Gastrocnemius medialis (tissue), 4 donors: Measurements from ENCODE around the gene DNAJC8. TPM values are rescaled to one million over a fixed set of nuclear protein-coding genes. Genes with fewer than 3 reads are reported as not detected.

Experiments used
- ATAC-seq, 2 donors: fragments of 150-250 bp; one replicate each; pipeline ENCODE4 v1.9.1; 2016
- DNase-seq, 2 donors: peaks; one replicate each; pipeline ENCODE4 v3.0.0-alpha.2; 2019
- H3K27ac ChIP-seq, 4 donors: fragments of 200-600 bp; sonication (generic); 1 replicate in 1 of 4; 2 replicates in 3 of 4; pipeline ENCODE4 v1.5.1; 2016 to 2018; ENCODE audit warnings: mild to moderate bottlenecking in 2 of 4, moderate library complexity in 1 of 4
- H3K27me3 ChIP-seq, 3 donors: fragments of 200-600 bp; sonication (generic) in 2 of 3; 1 replicate in 1 of 3; 2 replicates in 2 of 3; pipeline versions ENCODE4 v1.5.1 to v1.6.0; 2016 to 2019; ENCODE audit warnings: mild to moderate bottlenecking in 1 of 3, moderate library complexity in 1 of 3
- H3K36me3 ChIP-seq, 2 donors: fragments of 200-600 bp; sonication (generic) in 1 of 2; one replicate each; pipeline ENCODE4 v1.5.1; 2017 to 2018
- H3K4me1 ChIP-seq, 2 donors: fragments of 200-600 bp; sonication (generic) in 1 of 2; one replicate each; pipeline ENCODE4 v1.5.1; 2016 to 2017; ENCODE audit warnings: mild to moderate bottlenecking in 2 of 2
- H3K4me3 ChIP-seq, 4 donors: fragments of 200-600 bp; sonication (generic) in 3 of 4; 1 replicate in 1 of 4; 2 replicates in 3 of 4; pipeline ENCODE4 v1.5.1; 2016 to 2019; ENCODE audit warnings: mild to moderate bottlenecking in 2 of 4
- H3K9me3 ChIP-seq, 3 donors: fragments of 200-600 bp; sonication (generic) in 2 of 3; 1 replicate in 1 of 3; 2 replicates in 2 of 3; pipeline ENCODE4 v1.5.1; 2016 to 2019
- CTCF ChIP-seq, 5 experiments: fragments of 450-650 bp in 3 of 5; fragments of 200-600 bp in 2 of 5; sonication (generic) in 2 of 5; IDR thresholded peaks in 4 of 5; conservative IDR thresholded peaks in 1 of 5; 1 replicate in 4 of 5; 2 replicates in 1 of 5; pipeline ENCODE4 v1.5.1; 2016 to 2019; ENCODE audit warnings: antibody characterized with exemption in 5 of 5, mild to moderate bottlenecking in 3 of 5, moderate library complexity in 3 of 5
- POLR2A ChIP-seq, 2 donors: fragments of 450-650 bp; IDR thresholded peaks; one replicate each; pipeline ENCODE4 v1.6.1; 2017; ENCODE audit warnings: antibody characterized with exemption in 2 of 2, mild to moderate bottlenecking in 2 of 2, moderate library complexity in 2 of 2
- in situ Hi-C, 4 donors: fragments of 200-750 bp; cut with MboI; loops; one replicate each; pipeline versions ENCODE4 v1.15.0 to v1.8.0; 2017; ENCODE audit warnings: low sequenced_read_pairs in 4 of 4
- intact Hi-C: fragments of 100-400 bp; cut with DNase I; formaldehyde crosslinking; loops from one replicate; pipeline ENCODE4 v1.15.1; 2023; ENCODE audit warnings: low total_unique reads
- total RNA-seq, 4 donors: library from RNA; depleted of rRNA; stranded (reverse); fragments of >200 nt; gene quantifications; one replicate each; pipeline versions ENCODE4 v1.1.0 to v1.2.3, GENCODE V29; 2016

The DNAJC8 gene
- total RNA-seq, 4 donors from 2014 or later, result 37.6 to 56.1 (median 51.2) TPM

- Histone ChIP-seq H3K27me3 (no peaks in the 10 kb centered on the region), H3K9me3 (no peaks in the 10 kb centered on the region), H3K36me3 (peaks cover 0 to 46% of the 10 kb centered on the region in 2 donors), H3K4me1 (peaks cover 0 to 1% of the 10 kb centered on the region in 2 donors), H3K27ac (no peak overlapping the region), H3K4me3 (no peak overlapping the region)
- TF ChIP-seq POLR2A (IDR thresholded peaks at IDR 0.05), result no peak
- intact Hi-C loops, result no loop called here
- ATAC-seq (no peak), DNase-seq (no peak)
- in situ Hi-C loops, result loop anchor here in 2 of 4 donors (10.0 kb wide), 1 partner anchor 55 kb away; the partner anchor contains the start of gene MED18 (in 2 of the 2)
Measured at GRCh38 chr1:28269529-28269928, 36.7 kb upstream of the DNAJC8 start.

- DNase-seq, result no peak
- Histone ChIP-seq H3K4me1 (peaks cover 6 to 13% of the 10 kb centered on the region in 2 donors), H3K9me3 (no peaks in the 10 kb centered on the region), H3K4me3 (no peak overlapping the region), H3K27me3 (no peaks in the 10 kb centered on the region), H3K27ac (no peak overlapping the region), H3K36me3 (peaks cover 0 to 27% of the 10 kb centered on the region in 2 donors)
- no peak for ATAC-seq
- intact Hi-C loops (no loop called here), in situ Hi-C loops (loop anchor here in 2 of 4 donors (10.0 kb wide), 1 partner anchor 57 kb away; the partner anchor contains the start of gene MED18 (in 2 of the 2))
- no peak for TF ChIP-seq POLR2A (IDR thresholded peaks at IDR 0.05)
- TF ChIP-seq CTCF (IDR thresholded peaks at IDR 0.05 in 4 of 5, conservative IDR thresholded peaks at IDR 0.05 in 1 of 5), result no peak
Measured at GRCh38 chr1:28267633-28268032, 34.8 kb upstream of the DNAJC8 start.

- intact Hi-C loops (no loop called here), in situ Hi-C loops (loop anchor here in 2 of 4 donors (10.0 kb wide), 1 partner anchor 58 kb away; the partner anchor contains the start of gene MED18 (in 2 of the 2))
- no peak for TF ChIP-seq CTCF (IDR thresholded peaks at IDR 0.05 in 4 of 5, conservative IDR thresholded peaks at IDR 0.05 in 1 of 5)
- no peak for TF ChIP-seq POLR2A (IDR thresholded peaks at IDR 0.05)
- H3K4me3 ChIP-seq, result no peak overlapping the region
- ATAC-seq (no peak), DNase-seq (no peak)
- H3K27me3 ChIP-seq, result no peaks in the 10 kb centered on the region
- H3K36me3 ChIP-seq, result peaks cover 0 to 21% of the 10 kb centered on the region in 2 donors
- H3K9me3 ChIP-seq, result no peaks in the 10 kb centered on the region
- H3K27ac ChIP-seq, result no peak overlapping the region
- H3K4me1 ChIP-seq, result peaks cover 7 to 13% of the 10 kb centered on the region in 2 donors
Measured at GRCh38 chr1:28266920-28267322, 34.1 kb upstream of the DNAJC8 start.

GRCh38 chr1:28265577-28265976 is 32.7 kb upstream of the DNAJC8 start:
- intact Hi-C loops (no loop called here), in situ Hi-C loops (loop anchor here in 2 of 4 donors (10.0 kb wide), 1 partner anchor 59 kb away; the partner anchor contains the start of gene MED18 (in 2 of the 2))
- no peak overlapping the region for H3K27ac ChIP-seq
- no peak for ATAC-seq
- DNase-seq, result no peak
- H3K27me3 ChIP-seq, result no peaks in the 10 kb centered on the region
- no peak for TF ChIP-seq CTCF (IDR thresholded peaks at IDR 0.05 in 4 of 5, conservative IDR thresholded peaks at IDR 0.05 in 1 of 5)
- TF ChIP-seq POLR2A (IDR thresholded peaks at IDR 0.05), result no peak
- H3K4me3 ChIP-seq, result no peak overlapping the region
- H3K9me3 ChIP-seq, result no peaks in the 10 kb centered on the region
- peaks cover 0 to 10% of the 10 kb centered on the region in 2 donors for H3K36me3 ChIP-seq
- peaks cover 21% of the 10 kb centered on the region in 2 donors for H3K4me1 ChIP-seq

- intact Hi-C loops, result no loop called here
- no peak for ATAC-seq
- peaks cover 22 to 25% of the 10 kb centered on the region in 2 donors for H3K4me1 ChIP-seq
Measured at GRCh38 chr1:28264897-28265296, 32.1 kb upstream of the DNAJC8 start.

More at GRCh38 chr1:28264897-28265296, 32.1 kb upstream of the DNAJC8 start:
- Histone ChIP-seq H3K4me3 (no peak overlapping the region), H3K27ac (no peak overlapping the region), H3K36me3 (peaks cover 0 to 5% of the 10 kb centered on the region in 2 donors), H3K9me3 (no peaks in the 10 kb centered on the region), H3K27me3 (no peaks in the 10 kb centered on the region)
- in situ Hi-C loops, result loop anchor here in 2 of 4 donors (10.0 kb wide), 1 partner anchor 60 kb away; the partner anchor contains the start of gene MED18 (in 2 of the 2)
- TF ChIP-seq CTCF (IDR thresholded peaks at IDR 0.05 in 4 of 5, conservative IDR thresholded peaks at IDR 0.05 in 1 of 5) (no peak), POLR2A (IDR thresholded peaks at IDR 0.05) (no peak)
- no peak for DNase-seq
